ENCODE measurements around the gene NT5M. TPM values are rescaled to one million over a fixed set of nuclear protein-coding genes. Genes with fewer than 3 reads are reported as not detected.
"Not testable (repeated sequence)": the region's sequence is repeated elsewhere in the genome, so short reads cannot be mapped to it uniquely, and the experiment has no call there.

Gene NT5M
- 1 to 10 TPM; 4.1 to 7.7 TPM for total RNA-seq
- 10 to 100 TPM; 15.5 to 18.2 TPM for polyA plus RNA-seq (ENCODE audit: insufficient read length in 2 of 2)
- long read RNA-seq, donor 1, partial matches to known transcripts = 0 of 4 reads
- long read RNA-seq, donor 1, other reads (novel, unspliced or antisense) = 0 of 4 reads
- long read RNA-seq, donor 2, partial matches to known transcripts = 0 of 1 reads
- long read RNA-seq, donor 2, other reads (novel, unspliced or antisense) = 0 of 1 reads
- long read RNA-seq, donor 3, partial matches to known transcripts = 0 of 2 reads
- long read RNA-seq, donor 3, other reads (novel, unspliced or antisense) = 0 of 2 reads
- long read RNA-seq, donor 4, partial matches to known transcripts = 0 of 1 reads
- long read RNA-seq, donor 4, other reads (novel, unspliced or antisense) = 0 of 1 reads

- H3K27ac ChIP-seq (ENCODE audit: low read depth, low read length) = peak within 1 kb of the TSS; percentile 67
Measured at GRCh38 chr17:17303010-17303846, at the start of gene NT5M. NT5M (plus strand) TSS chr17:17303373; CDS start chr17:17303551, 178 bp downstream.

DNA sequence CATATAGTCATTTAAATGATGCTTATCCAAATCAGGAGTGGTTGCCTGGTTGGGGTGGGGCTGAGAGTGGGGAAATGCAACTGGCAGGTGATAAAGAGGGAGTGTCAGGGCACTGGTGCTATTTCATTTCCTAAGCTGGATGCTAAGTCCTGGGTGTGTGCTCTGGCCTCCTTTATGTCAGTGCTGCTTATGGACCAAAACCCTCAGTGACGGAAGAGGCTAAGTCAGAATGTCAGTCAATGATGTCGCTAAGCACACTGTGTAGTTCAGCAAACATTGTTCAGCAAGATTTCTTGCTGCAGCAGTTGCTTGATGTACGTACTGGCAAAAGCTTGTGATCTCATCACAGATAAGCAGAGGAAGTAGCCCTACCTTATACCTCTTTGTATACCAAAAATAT lies 49.8 kb upstream of the NT5M start:
- DNase-seq (ENCODE audit: low read depth in 4 of 6, low spot score in 6 of 6) = no peak
- Histone ChIP-seq H3K4me1 (ENCODE audit: control insufficient read depth, insufficient read depth, low read length) (no peaks in the 10 kb centered on the region), H3K4me3 (ENCODE audit: low read depth, low read length) (no peak overlapping the region), H3K27me3 (ENCODE audit: control insufficient read depth, insufficient read depth, low read length) (no peaks in the 10 kb centered on the region), H3K27ac (ENCODE audit: low read depth, low read length) (no peak overlapping the region), H3K36me3 (ENCODE audit: control insufficient read depth, insufficient read depth, low read length) (peaks cover 65% of the 10 kb centered on the region), H3K9me3 (ENCODE audit: control insufficient read depth, insufficient read depth, low read length) (no peaks in the 10 kb centered on the region)
- 100% methylated on average over 2 of the region's 3 CpGs for WGBS (ENCODE audit: insufficient coverage)

More at GRCh38 chr17:17303010-17303846, at the start of gene NT5M:
- Histone ChIP-seq H3K9me3 (ENCODE audit: control insufficient read depth, insufficient read depth, low read length) (no peaks in the 10 kb centered on the region), H3K36me3 (ENCODE audit: control insufficient read depth, insufficient read depth, low read length) (peaks cover 3% of the 10 kb centered on the region), H3K27me3 (ENCODE audit: control insufficient read depth, insufficient read depth, low read length) (no peaks in the 10 kb centered on the region), H3K4me3 (ENCODE audit: low read depth, low read length) (peak within 1 kb of the TSS; percentile 57), H3K4me1 (ENCODE audit: control insufficient read depth, insufficient read depth, low read length) (peaks cover 29% of the 10 kb centered on the region)
- under 1% methylated on average over 107 of the region's 107 CpGs for WGBS (ENCODE audit: insufficient coverage)
- DNase-seq (ENCODE audit: low read depth in 4 of 6, low spot score in 6 of 6) = peak in 5 of 6 donors; percentile 57 to 96 (median 77)

DNA sequence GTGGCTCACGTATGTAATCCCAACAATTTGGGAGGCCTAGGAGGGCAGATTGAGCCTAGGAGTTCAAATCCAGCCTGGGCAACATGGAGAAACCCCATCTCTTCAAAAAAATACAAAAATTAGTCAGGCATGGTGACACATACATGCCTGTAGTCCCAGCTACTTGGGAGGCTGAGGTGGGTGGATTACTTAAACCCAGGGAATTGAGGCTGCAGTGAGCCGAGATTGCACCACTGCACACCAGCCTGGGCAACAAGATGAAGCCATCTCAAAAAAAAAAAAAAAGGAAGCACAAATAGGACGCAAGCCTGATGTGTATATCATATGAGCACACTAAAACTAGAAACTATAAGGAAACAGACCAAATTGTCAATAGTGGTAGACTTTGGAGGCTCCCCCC lies 49.1 kb upstream of the NT5M start:
- no peaks in the 10 kb centered on the region for H3K9me3 ChIP-seq (ENCODE audit: control insufficient read depth, insufficient read depth, low read length)
- no peak for DNase-seq (ENCODE audit: low read depth in 4 of 6, low spot score in 6 of 6)
- no peaks in the 10 kb centered on the region for H3K4me1 ChIP-seq (ENCODE audit: control insufficient read depth, insufficient read depth, low read length)
- H3K27ac ChIP-seq (ENCODE audit: low read depth, low read length) = no peak overlapping the region
- 80% methylated on average over 1 of the region's 3 CpGs for WGBS (ENCODE audit: insufficient coverage)
- H3K27me3 ChIP-seq (ENCODE audit: control insufficient read depth, insufficient read depth, low read length) = no peaks in the 10 kb centered on the region
- no peak overlapping the region for H3K4me3 ChIP-seq (ENCODE audit: low read depth, low read length)
- peaks cover 67% of the 10 kb centered on the region for H3K36me3 ChIP-seq (ENCODE audit: control insufficient read depth, insufficient read depth, low read length)

DNA sequence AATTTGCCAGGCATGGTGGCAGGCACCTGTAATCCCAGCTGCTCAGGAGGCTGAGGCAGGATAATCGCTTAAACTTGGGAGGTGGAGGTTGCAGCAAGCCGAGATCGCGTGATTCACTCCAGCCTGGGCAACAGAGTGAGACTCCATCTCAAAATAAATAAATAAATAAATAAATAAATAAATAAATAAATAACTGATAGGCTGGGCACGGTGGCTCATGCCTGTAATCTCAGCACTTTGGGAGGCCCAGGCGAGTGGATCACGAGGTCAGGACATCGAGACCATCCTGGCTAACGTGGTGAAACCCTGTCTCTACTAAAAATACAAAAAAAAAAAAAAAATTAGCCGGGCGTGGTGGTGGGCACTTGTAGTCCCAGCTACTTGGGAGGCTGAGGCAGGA lies 47.5 kb upstream of the NT5M start:
- not testable (repeated sequence) for H3K4me3 ChIP-seq (ENCODE audit: low read depth, low read length); H3K27ac ChIP-seq (ENCODE audit: low read depth, low read length); DNase-seq (ENCODE audit: low read depth in 4 of 6, low spot score in 6 of 6); H3K9me3 ChIP-seq (ENCODE audit: control insufficient read depth, insufficient read depth, low read length); H3K27me3 ChIP-seq (ENCODE audit: control insufficient read depth, insufficient read depth, low read length); H3K4me1 ChIP-seq (ENCODE audit: control insufficient read depth, insufficient read depth, low read length)
- H3K36me3 ChIP-seq (ENCODE audit: control insufficient read depth, insufficient read depth, low read length) = peaks cover 70% of the 10 kb centered on the region
- WGBS (ENCODE audit: insufficient coverage) = 87% methylated on average over 3 of the region's 11 CpGs

DNA sequence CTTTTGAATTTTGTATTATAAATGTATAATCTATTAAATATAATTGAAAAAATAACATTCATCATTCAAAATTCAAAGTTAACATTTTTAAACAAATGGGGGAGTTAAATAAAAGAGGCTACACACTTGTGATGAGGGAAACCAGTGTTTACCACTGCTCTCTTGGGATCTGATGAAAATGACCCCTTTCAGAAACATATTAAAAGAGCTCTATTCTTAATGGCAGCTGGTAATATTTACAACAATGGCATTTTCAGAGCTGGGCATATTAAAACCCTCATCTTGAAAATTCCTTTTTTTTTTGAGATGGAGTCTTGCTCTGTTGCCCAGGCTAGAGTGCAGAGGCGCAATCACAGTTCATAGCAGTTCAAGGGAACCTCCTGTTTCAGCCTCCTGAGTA lies 46.9 kb upstream of the NT5M start:
- DNase-seq (ENCODE audit: low read depth in 4 of 6, low spot score in 6 of 6) = no peak
- no CpG with 5 or more reads among the region's 1 CpG for WGBS (ENCODE audit: insufficient coverage)
- Histone ChIP-seq H3K27ac (ENCODE audit: low read depth, low read length) (no peak overlapping the region), H3K4me3 (ENCODE audit: low read depth, low read length) (no peak overlapping the region), H3K4me1 (ENCODE audit: control insufficient read depth, insufficient read depth, low read length) (no peaks in the 10 kb centered on the region), H3K36me3 (ENCODE audit: control insufficient read depth, insufficient read depth, low read length) (peaks cover 72% of the 10 kb centered on the region), H3K27me3 (ENCODE audit: control insufficient read depth, insufficient read depth, low read length) (no peaks in the 10 kb centered on the region), H3K9me3 (ENCODE audit: control insufficient read depth, insufficient read depth, low read length) (no peaks in the 10 kb centered on the region)

DNA sequence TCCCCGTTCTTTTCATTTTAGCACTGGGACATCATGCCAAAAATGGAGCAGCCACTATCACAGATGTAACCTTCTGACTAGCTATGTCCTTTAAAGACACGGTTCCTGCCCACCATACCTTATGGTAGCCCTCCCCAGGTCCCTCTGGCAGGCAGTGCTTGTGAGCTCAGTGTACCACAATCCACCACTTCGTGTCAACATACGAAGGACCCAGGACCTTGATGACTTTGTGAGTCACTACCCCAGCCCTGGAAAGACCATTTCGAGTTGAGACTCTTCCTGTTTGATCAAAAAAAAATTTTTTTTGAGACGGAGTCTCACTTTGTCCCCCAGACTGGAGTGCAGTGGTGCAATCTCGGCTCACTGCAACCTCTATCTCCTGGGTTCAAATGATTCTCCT lies 45.2 kb upstream of the NT5M start:
- no peak overlapping the region for H3K4me3 ChIP-seq (ENCODE audit: low read depth, low read length)
- 92% methylated on average over 7 of the region's 7 CpGs for WGBS (ENCODE audit: insufficient coverage)
- no peak for DNase-seq (ENCODE audit: low read depth in 4 of 6, low spot score in 6 of 6)
- H3K9me3 ChIP-seq (ENCODE audit: control insufficient read depth, insufficient read depth, low read length) = no peaks in the 10 kb centered on the region
- H3K36me3 ChIP-seq (ENCODE audit: control insufficient read depth, insufficient read depth, low read length) = peaks cover 73% of the 10 kb centered on the region
- H3K4me1 ChIP-seq (ENCODE audit: control insufficient read depth, insufficient read depth, low read length) = no peaks in the 10 kb centered on the region
- H3K27ac ChIP-seq (ENCODE audit: low read depth, low read length) = no peak overlapping the region
- H3K27me3 ChIP-seq (ENCODE audit: control insufficient read depth, insufficient read depth, low read length) = no peaks in the 10 kb centered on the region

- Histone ChIP-seq H3K4me1 (ENCODE audit: control insufficient read depth, insufficient read depth, low read length) (no peaks in the 10 kb centered on the region), H3K4me3 (ENCODE audit: low read depth, low read length) (no peak overlapping the region), H3K36me3 (ENCODE audit: control insufficient read depth, insufficient read depth, low read length) (peaks cover 68% of the 10 kb centered on the region), H3K27ac (ENCODE audit: low read depth, low read length) (no peak overlapping the region), H3K27me3 (ENCODE audit: control insufficient read depth, insufficient read depth, low read length) (no peaks in the 10 kb centered on the region), H3K9me3 (ENCODE audit: control insufficient read depth, insufficient read depth, low read length) (no peaks in the 10 kb centered on the region)
- WGBS (ENCODE audit: insufficient coverage) = 69% methylated on average over 4 of the region's 4 CpGs
- DNase-seq (ENCODE audit: low read depth in 4 of 6, low spot score in 6 of 6) = peak in 2 of 6 donors; percentile 51 to 65
Measured at GRCh38 chr17:17258998-17259397, 44.2 kb upstream of the NT5M start.

- no peak overlapping the region for H3K4me3 ChIP-seq (ENCODE audit: low read depth, low read length)
- DNase-seq (ENCODE audit: low read depth in 4 of 6, low spot score in 6 of 6) = no peak
- peaks cover 60% of the 10 kb centered on the region for H3K36me3 ChIP-seq (ENCODE audit: control insufficient read depth, insufficient read depth, low read length)
- no peaks in the 10 kb centered on the region for H3K9me3 ChIP-seq (ENCODE audit: control insufficient read depth, insufficient read depth, low read length)
- no peak overlapping the region for H3K27ac ChIP-seq (ENCODE audit: low read depth, low read length)
- no peaks in the 10 kb centered on the region for H3K27me3 ChIP-seq (ENCODE audit: control insufficient read depth, insufficient read depth, low read length)
- WGBS (ENCODE audit: insufficient coverage) = 100% methylated on average over 2 of the region's 2 CpGs
- H3K4me1 ChIP-seq (ENCODE audit: control insufficient read depth, insufficient read depth, low read length) = no peaks in the 10 kb centered on the region
Measured at GRCh38 chr17:17264430-17264829, 38.7 kb upstream of the NT5M start.

DNA sequence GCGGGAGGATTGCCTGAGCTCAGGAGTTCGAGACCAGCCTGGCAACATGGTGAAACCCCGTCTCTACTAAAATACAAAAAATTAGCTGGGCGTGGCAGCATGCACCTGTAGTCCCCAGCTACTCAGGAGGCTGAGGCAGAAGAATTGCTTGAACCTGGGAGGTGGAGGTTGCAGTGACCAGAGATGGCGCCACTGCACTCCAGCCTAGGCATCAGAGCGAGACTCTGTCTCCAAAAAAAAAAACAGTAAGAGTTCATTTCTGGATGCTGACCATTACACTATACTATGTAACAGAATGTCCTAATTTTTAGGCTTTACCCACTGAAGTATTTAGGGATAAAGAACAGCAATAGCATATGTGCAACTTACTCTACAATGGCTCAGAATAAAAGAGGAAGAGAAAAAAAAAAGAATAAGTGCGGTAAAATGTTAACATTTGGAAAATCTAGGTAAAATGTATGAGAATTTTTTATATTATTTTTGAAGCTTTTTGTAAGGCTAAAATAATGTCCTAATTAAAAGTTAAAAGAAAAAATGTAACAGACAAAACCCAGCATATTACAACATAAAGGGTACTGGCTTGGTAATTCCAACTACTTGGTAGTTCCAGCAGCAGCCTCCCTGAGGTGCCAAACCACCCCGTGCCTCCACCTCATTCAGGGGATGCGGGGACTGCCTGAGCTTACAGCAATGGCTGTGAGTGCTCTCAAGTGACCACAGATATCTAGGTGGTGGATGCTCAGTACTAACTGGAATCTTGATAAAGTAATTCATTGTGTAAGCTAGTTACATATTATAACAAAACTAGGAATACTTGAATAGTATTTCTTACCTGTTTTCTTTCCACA lies 33.0 kb upstream of the NT5M start:
- DNase-seq (ENCODE audit: low read depth in 4 of 6, low spot score in 6 of 6) = no peak
- WGBS (ENCODE audit: insufficient coverage) = 93% methylated on average over 3 of the region's 9 CpGs
- Histone ChIP-seq H3K36me3 (ENCODE audit: control insufficient read depth, insufficient read depth, low read length) (peaks cover 64% of the 10 kb centered on the region), H3K9me3 (ENCODE audit: control insufficient read depth, insufficient read depth, low read length) (no peaks in the 10 kb centered on the region), H3K27me3 (ENCODE audit: control insufficient read depth, insufficient read depth, low read length) (no peaks in the 10 kb centered on the region), H3K4me3 (ENCODE audit: low read depth, low read length) (no peak overlapping the region), H3K4me1 (ENCODE audit: control insufficient read depth, insufficient read depth, low read length) (no peaks in the 10 kb centered on the region), H3K27ac (ENCODE audit: low read depth, low read length) (no peak overlapping the region)
